Transverse colon (tissue), 4 donors: ENCODE results near the gene CST4. TPM values are rescaled to one million over a fixed set of nuclear protein-coding genes. Genes with fewer than 3 reads are reported as not detected.
"Not testable (repeated sequence)": the region's sequence is repeated elsewhere in the genome, so short reads cannot be mapped to it uniquely, and the experiment has no call there.

ENCODE experiments used
- DNase-seq: peaks from one replicate; pipeline ENCODE4 v3.0.0-alpha.2; 2019
- H3K27ac ChIP-seq, 4 donors: fragments of 200-600 bp; sonication (generic); 2 replicates each; pipeline ENCODE4 v1.5.1; 2016 to 2018; ENCODE audit warnings: inconsistent platforms in 4 of 4
- H3K27me3 ChIP-seq: fragments of 200-600 bp; sonication (generic); 2 replicates; pipeline ENCODE4 v1.5.1; 2017; ENCODE audit warnings: inconsistent platforms
- H3K36me3 ChIP-seq, 4 donors: fragments of 200-600 bp; sonication (generic); 2 replicates each; pipeline ENCODE4 v1.5.1; 2017 to 2019; ENCODE audit warnings: inconsistent platforms in 4 of 4
- H3K4me1 ChIP-seq, 4 donors: fragments of 200-600 bp; sonication (generic); 2 replicates each; pipeline ENCODE4 v1.5.1; 2017 to 2020; ENCODE audit warnings: inconsistent platforms in 4 of 4
- H3K4me3 ChIP-seq, 4 donors: fragments of 200-600 bp; sonication (generic); 1 replicate in 1 of 4; 2 replicates in 3 of 4; pipeline versions ENCODE4 v1.5.1 to v1.6.1; 2017 to 2019; ENCODE audit warnings: inconsistent platforms in 4 of 4
- H3K9me3 ChIP-seq, 2 donors: fragments of 200-600 bp; sonication (generic); 2 replicates each; pipeline ENCODE4 v1.5.1; 2017 to 2019; ENCODE audit warnings: inconsistent platforms in 2 of 2
- EP300 ChIP-seq: sonication (generic); formaldehyde crosslinking; IDR thresholded peaks from one replicate; pipeline ENCODE4 v1.6.1; 2017; ENCODE audit warnings: antibody characterized with exemption, low read depth
- POLR2A ChIP-seq: fragments of 450-650 bp; IDR thresholded peaks from one replicate; pipeline ENCODE4 v1.6.1; 2016; ENCODE audit warnings: antibody characterized with exemption, mild to moderate bottlenecking, moderate library complexity
- POLR2AphosphoS5 ChIP-seq, 3 donors: sonication (generic); formaldehyde crosslinking; IDR thresholded peaks; one replicate each; pipeline ENCODE4 v1.6.1; 2016; ENCODE audit warnings: antibody characterized with exemption in 3 of 3
- WGBS, 2 donors: methylation state at CpG; one replicate each; pipeline ENCODE4 v1.1.5; 2018; ENCODE audit warnings: low coverage in 1 of 2; 5-methylcytosine and 5-hydroxymethylcytosine counted together
- in situ Hi-C, 4 donors: fragments of 200-750 bp; cut with MboI; loops; one replicate each; pipeline versions ENCODE4 v1.15.0 to v1.15.1; 2017; ENCODE audit warnings: low sequenced_read_pairs in 3 of 4, low pct_ligation_motif_present in 1 of 4, low pct_unique_long_range_greater_than_20kb in 1 of 4
- intact Hi-C: fragments of 100-400 bp; cut with DNase I; formaldehyde crosslinking; loops from one replicate; pipeline ENCODE4 v1.15.1; 2023; ENCODE audit warnings: low total_unique reads
- total RNA-seq, 4 donors: library from RNA; depleted of rRNA; stranded (reverse); fragments of >200 nt; gene quantifications; one replicate each; pipeline ENCODE4 v1.1.0, GENCODE V29; 2016
- TF ChIP-seq, protein P1 (sequence below), 5 experiments: fragments of 200-600 bp in 3 of 5; fragments of 450-650 bp in 2 of 5; sonication (generic) in 3 of 5; IDR thresholded peaks; 1 replicate in 2 of 5; 2 replicates in 3 of 5; pipeline ENCODE4 v1.5.1; 2016 to 2017; ENCODE audit warnings: antibody characterized with exemption in 5 of 5, inconsistent platforms in 3 of 5, mild to moderate bottlenecking in 2 of 5, moderate library complexity in 1 of 5

Gene CST4
- total RNA-seq, 4 donors from 2014 or later, result not detected

- H3K27me3 ChIP-seq, result no peaks in the 10 kb centered on the region
- no peak overlapping the region for H3K27ac ChIP-seq
- intact Hi-C loops (no loop called here), in situ Hi-C loops (no loop called here)
- no peaks in the 10 kb centered on the region for H3K9me3 ChIP-seq
- no peak for DNase-seq
- H3K4me1 ChIP-seq, result no peaks in the 10 kb centered on the region
- H3K4me3 ChIP-seq, result no peak overlapping the region
- 89% methylated on average over 3 of the region's 3 CpGs; no CpG with 5 or more reads in 1 of the 2 donors for WGBS, 2 donors
- H3K36me3 ChIP-seq, result no peaks in the 10 kb centered on the region
- TF ChIP-seq POLR2A (no peak), POLR2AphosphoS5 (IDR thresholded peaks at IDR 0.05) (no peak), EP300 (no peak)
- TF ChIP-seq, protein P1, sequence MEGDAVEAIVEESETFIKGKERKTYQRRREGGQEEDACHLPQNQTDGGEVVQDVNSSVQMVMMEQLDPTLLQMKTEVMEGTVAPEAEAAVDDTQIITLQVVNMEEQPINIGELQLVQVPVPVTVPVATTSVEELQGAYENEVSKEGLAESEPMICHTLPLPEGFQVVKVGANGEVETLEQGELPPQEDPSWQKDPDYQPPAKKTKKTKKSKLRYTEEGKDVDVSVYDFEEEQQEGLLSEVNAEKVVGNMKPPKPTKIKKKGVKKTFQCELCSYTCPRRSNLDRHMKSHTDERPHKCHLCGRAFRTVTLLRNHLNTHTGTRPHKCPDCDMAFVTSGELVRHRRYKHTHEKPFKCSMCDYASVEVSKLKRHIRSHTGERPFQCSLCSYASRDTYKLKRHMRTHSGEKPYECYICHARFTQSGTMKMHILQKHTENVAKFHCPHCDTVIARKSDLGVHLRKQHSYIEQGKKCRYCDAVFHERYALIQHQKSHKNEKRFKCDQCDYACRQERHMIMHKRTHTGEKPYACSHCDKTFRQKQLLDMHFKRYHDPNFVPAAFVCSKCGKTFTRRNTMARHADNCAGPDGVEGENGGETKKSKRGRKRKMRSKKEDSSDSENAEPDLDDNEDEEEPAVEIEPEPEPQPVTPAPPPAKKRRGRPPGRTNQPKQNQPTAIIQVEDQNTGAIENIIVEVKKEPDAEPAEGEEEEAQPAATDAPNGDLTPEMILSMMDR (IDR thresholded peaks at IDR 0.05), result no peak
Measured at GRCh38 chr20:23691675-23692074, 2.8 kb upstream of the CST4 start.

DNA sequence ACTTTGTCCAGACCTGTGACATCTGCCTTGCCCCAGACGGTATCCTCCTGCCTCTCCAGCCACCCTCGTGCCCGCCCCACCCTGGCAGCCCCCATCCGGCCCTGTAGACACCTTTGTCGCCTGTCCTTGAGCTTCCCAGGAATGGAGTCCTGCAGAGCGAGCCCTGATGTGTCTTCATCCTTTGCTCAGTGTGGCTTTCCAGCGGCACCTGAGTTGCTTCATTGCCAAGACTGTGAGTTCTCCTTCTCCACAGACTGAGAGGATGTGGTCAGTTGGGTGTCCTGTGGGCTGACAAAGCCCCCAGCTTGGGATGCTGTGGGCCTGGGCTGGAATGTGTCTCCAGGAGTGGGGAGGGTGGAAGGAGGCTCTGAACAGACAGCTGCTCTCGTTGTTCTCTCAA is 1.7 kb upstream of the CST4 start:
- no peaks in the 10 kb centered on the region for H3K4me1 ChIP-seq
- H3K36me3 ChIP-seq, result no peaks in the 10 kb centered on the region
- intact Hi-C loops, result no loop called here
- no peaks in the 10 kb centered on the region for H3K9me3 ChIP-seq
- H3K27me3 ChIP-seq, result no peaks in the 10 kb centered on the region
- H3K4me3 ChIP-seq, result no peak overlapping the region
- no peak overlapping the region for H3K27ac ChIP-seq
- in situ Hi-C loops, result no loop called here
- no peak for TF ChIP-seq POLR2A
- TF ChIP-seq EP300, result no peak
- WGBS, 2 donors, result 77 to 87% methylated on average over 4 to 8 of the region's 8 CpGs
- DNase-seq, result no peak

DNA sequence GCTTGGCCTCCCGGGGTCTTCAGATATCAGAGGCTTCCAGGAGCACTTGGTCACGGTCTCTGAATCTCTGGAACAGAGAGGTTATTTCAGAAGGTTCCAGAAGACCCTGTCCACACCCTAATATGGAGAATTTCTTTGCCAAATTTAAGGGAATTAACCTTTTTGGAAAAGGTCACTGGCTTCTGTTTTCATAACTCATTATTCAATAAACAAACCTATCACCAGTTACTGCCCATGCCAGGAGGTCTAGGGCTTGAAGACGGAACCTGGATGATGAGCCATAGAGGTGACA is 507 bp upstream of the CST4 start:
- no peak for DNase-seq
- no peaks in the 10 kb centered on the region for H3K4me1 ChIP-seq
- no peaks in the 10 kb centered on the region for H3K27me3 ChIP-seq
- no peak overlapping the region for H3K4me3 ChIP-seq
- no peaks in the 10 kb centered on the region for H3K9me3 ChIP-seq
- H3K36me3 ChIP-seq, result no peaks in the 10 kb centered on the region
- intact Hi-C loops (no loop called here), in situ Hi-C loops (no loop called here)
- no peak overlapping the region for H3K27ac ChIP-seq
- TF ChIP-seq, protein P1 (IDR thresholded peaks at IDR 0.05), result no peak
- TF ChIP-seq EP300 (no peak), POLR2AphosphoS5 (IDR thresholded peaks at IDR 0.05) (no peak), POLR2A (no peak)
- WGBS, 2 donors, result 59 to 100% methylated on average over 1 to 3 of the region's 3 CpGs

GRCh38 chr20:23687986-23688385 is 852 bp downstream of the CST4 start:
- Histone ChIP-seq H3K4me1 (no peaks in the 10 kb centered on the region), H3K27ac (no peak overlapping the region), H3K27me3 (no peaks in the 10 kb centered on the region), H3K36me3 (no peaks in the 10 kb centered on the region), H3K4me3 (no peak overlapping the region), H3K9me3 (no peaks in the 10 kb centered on the region)
- no peak for DNase-seq
- in situ Hi-C loops, result no loop called here
- intact Hi-C loops, result no loop called here
- TF ChIP-seq POLR2A, result no peak
- WGBS, 2 donors, result 57% methylated on average over 3 of the region's 3 CpGs; no CpG with 5 or more reads in 1 of the 2 donors

GRCh38 chr20:23686046-23686750 is 2.6 kb downstream of the CST4 start:
- Histone ChIP-seq H3K27me3 (no peaks in the 10 kb centered on the region), H3K4me3 (no peak overlapping the region), H3K27ac (no peak overlapping the region), H3K4me1 (no peaks in the 10 kb centered on the region), H3K9me3 (no peaks in the 10 kb centered on the region), H3K36me3 (no peaks in the 10 kb centered on the region)
- intact Hi-C loops (no loop called here), in situ Hi-C loops (no loop called here)
- TF ChIP-seq POLR2AphosphoS5 (IDR thresholded peaks at IDR 0.05) (no peak), EP300 (no peak), POLR2A (no peak)
- TF ChIP-seq, protein P1 (IDR thresholded peaks at IDR 0.05), result no peak
- 80% methylated on average over 4 of the region's 4 CpGs; no CpG with 5 or more reads in 1 of the 2 donors for WGBS, 2 donors
- DNase-seq, result no peak

- H3K36me3 ChIP-seq, H3K9me3 ChIP-seq, H3K27me3 ChIP-seq, intact Hi-C loops, H3K4me1 ChIP-seq, in situ Hi-C loops, H3K27ac ChIP-seq, H3K4me3 ChIP-seq, DNase-seq: not testable (repeated sequence)
- WGBS, 2 donors, result 66% methylated on average over 4 of the region's 4 CpGs; no CpG with 5 or more reads in 1 of the 2 donors
Measured at GRCh38 chr20:23685529-23685896, 3.3 kb downstream of the CST4 start.
